C4-2B (cell line): Measurements from ENCODE around the gene MDFI.

Experiments
- ZFX ChIP-seq: fragments of 450-650 bp; IDR thresholded peaks from 2 replicates; pipeline ENCODE4 v1.6.1; 2017
- TF ChIP-seq, protein P1 (sequence below): fragments of 450-650 bp; conservative IDR thresholded peaks from 2 replicates; pipeline ENCODE4 v1.5.1; 2017; ENCODE audit warnings: mild to moderate bottlenecking

GRCh38 chr6:41636833-41637193 lies 1.5 kb upstream of the MDFI start:
- TF ChIP-seq, protein P1, sequence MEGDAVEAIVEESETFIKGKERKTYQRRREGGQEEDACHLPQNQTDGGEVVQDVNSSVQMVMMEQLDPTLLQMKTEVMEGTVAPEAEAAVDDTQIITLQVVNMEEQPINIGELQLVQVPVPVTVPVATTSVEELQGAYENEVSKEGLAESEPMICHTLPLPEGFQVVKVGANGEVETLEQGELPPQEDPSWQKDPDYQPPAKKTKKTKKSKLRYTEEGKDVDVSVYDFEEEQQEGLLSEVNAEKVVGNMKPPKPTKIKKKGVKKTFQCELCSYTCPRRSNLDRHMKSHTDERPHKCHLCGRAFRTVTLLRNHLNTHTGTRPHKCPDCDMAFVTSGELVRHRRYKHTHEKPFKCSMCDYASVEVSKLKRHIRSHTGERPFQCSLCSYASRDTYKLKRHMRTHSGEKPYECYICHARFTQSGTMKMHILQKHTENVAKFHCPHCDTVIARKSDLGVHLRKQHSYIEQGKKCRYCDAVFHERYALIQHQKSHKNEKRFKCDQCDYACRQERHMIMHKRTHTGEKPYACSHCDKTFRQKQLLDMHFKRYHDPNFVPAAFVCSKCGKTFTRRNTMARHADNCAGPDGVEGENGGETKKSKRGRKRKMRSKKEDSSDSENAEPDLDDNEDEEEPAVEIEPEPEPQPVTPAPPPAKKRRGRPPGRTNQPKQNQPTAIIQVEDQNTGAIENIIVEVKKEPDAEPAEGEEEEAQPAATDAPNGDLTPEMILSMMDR = no peak
- no peak for TF ChIP-seq ZFX
